Non-pigmented ciliary epithelial cell (primary cell): ENCODE results near the gene SLC43A3.
"Not testable (repeated sequence)": the region's sequence is repeated elsewhere in the genome, so short reads cannot be mapped to it uniquely, and the experiment has no call there.

Experiments used
- DNase-seq: peaks from one replicate; pipeline ENCODE4 v3.0.0-alpha.2; 2010; ENCODE audit warnings: low read depth

The SLC43A3 gene

DNA sequence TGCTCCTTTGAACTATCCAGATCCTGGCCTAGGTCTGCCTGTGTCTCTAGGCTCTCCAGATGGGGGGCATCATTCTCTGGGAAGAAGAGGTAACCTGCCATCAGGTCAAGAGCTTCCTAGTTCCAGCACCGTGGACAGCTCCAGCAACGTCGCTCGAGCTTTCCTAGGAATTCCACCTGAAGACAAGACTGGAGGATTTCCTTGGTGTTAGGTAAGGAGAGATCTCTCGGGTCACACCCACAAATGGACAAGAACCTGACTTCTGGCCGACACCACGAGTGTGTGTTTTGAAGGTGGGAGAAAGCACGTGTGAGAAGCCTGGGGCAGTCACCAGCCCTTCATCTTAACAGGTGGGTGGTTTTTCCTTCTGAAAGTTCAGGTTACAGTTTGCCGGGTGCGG lies 47.2 kb downstream of the SLC43A3 start:
- DNase-seq, result no peak

DNA sequence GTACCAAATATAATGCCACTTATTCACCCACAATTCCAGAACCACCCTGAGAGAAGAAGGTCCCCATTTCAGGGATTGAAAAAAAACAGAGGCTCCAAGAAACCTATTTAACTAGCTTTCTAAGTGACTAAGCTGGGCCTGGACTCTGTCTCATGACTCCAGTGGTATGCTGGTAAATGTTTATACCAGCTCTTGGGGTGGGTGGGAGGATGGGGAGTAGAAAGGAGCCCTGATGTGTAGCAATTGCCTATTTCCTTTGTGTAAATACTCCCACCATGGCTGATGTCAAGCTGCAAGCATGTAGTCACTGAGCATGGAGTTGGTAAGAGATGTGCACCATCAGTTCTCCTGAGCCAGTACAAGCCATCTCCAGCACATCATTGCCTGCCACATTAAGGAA lies 48.7 kb downstream of the SLC43A3 start:
- DNase-seq, result no peak

DNA sequence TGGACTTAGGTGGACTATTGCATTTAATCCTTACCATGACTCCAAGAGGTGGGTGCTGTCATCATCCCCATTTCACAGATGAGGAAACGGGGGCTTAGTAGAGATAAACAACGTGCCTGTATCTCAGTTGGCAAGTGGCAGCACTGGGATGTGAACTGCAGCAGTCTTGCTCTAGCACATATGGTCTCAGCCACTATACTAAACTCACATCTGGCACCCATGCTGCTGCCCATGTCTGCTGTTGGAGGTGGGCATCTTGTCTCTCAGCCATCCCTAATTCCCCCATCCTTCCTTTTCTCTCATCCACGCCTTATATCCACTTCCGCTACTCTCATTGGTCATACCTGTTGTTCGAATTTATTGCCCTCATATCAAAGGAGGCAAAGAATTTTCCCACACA lies 49.8 kb downstream of the SLC43A3 start:
- no peak for DNase-seq

DNA sequence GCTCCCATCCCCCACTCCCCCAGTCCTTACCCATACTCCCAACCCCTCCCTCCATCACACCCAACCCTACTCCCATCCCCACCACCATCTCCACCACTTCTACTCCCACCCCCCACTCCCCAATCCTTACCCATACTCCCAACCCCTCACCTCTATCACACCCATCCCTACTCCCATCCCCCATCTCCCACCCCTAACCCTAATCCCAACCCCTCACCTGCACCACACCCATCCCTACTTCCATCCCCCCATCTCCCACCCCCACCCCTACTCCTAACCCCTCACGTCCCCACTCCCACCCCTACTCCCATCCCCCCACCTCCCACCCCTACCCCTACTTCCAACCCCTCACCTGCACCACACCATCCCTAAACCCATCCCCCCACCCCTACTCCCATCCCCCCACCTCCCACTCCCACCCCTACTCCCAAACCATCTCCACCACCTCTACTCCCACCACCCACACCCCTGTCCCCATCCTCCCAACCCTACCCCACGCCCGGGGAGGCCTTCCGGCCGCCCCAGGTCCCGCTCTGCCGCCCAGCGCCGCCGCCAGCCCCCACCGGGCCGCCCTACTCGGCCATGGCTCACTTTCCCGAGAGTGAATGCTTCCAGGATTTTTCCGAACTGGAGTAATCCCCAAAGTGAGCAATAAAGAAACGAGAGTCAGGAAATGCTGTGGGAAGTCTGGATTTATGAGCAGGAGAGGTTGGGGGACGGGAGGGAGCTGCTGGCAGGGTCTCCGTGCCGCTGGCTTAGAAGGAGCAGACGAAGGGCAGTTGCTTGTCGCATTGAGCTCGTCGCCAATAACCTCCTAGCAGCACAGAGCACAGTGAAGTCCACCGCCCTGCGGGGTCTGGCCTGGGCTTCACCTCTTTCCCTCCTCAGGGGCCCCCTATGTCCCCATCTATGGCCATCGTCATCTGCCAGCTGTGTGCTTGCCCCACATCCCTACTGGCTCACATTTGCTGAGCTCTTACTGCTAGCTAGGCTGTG lies 50.5 kb downstream of the SLC43A3 start:
- no peak for DNase-seq

GRCh38 chr11:57375490-57375889 lies 51.4 kb downstream of the SLC43A3 start:
- DNase-seq, result no peak

DNA sequence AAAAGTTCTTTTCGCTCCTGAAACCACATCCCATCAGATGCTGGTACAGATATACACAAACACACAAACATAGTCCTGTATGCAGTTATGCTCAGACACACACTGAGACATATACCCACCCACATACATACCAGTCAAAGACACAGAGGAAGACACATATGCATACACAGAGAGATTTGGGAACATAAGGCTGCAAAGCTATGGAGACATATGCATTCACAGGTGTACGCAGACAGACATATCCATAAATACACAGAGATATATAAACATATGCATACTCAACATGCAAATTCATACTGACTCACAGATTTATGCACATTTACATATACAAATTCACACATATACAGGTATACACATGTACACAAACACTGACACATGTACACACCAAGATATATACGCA lies 52.0 kb downstream of the SLC43A3 start:
- no peak for DNase-seq

- no peak for DNase-seq
These were observed 53.8 kb downstream of the SLC43A3 start for GRCh38 chr11:57373146-57373545.

DNA sequence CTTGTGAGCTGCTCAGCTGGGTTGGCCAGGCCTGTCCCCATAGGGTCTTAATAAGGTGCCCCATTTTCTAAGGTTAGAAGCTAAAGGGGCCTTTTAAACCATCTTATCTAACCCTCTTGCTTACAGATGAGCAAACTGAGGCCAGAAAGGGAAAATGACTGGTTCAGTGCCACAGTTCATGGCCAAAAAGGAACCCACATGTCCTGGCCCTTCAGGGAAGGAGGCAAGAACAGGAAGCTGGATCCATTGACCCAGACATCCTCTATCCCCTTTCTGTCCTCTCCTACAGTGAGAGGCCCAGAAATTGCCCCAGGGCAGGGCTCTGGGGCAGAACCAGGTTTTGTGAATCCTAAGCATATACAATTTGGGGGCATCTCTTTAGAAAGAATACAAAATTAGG lies 56.0 kb downstream of the SLC43A3 start:
- no peak for DNase-seq

GRCh38 chr11:57370251-57370650 lies 56.7 kb downstream of the SLC43A3 start:
- peak; percentile 45 for DNase-seq

- DNase-seq, result no peak
These were observed 58.1 kb downstream of the SLC43A3 start for GRCh38 chr11:57368845-57369232.

DNA sequence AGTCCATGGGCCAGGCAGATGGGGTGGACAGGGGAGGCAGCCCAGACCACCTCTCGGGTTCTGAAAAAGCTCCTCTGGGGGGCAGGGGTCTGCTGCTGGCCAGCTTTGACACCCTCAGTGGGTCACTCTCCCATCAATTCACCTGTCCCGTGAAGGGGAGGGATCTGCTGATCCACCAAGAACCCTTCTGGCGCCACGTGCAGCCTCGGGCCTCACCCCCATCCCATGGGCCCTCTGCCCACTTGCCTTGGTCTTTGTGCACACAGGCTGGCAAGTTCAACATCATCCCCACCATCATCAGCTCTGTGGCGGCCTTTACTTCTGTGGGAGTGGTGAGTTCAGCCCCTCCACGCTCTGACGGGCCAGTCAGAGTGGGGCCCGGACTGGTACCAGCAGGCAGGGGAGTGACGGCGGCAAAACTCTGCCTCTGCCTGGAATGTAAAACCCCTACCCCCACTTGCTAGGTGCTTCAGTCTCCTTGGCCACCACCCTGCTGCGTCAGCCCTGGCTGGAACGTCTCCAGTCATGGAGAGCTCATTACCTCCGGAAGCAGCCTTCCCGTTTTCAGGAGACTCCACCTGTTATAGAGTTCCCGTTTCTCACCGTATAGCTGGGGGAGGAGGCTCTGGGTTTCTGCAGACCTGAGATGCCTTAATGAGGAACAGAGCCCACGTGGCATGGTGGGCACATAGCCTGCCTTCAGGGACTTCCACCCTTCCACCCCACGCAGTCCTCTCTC lies 58.6 kb downstream of the SLC43A3 start:
- DNase-seq, result no peak

GRCh38 chr11:57364851-57365660 lies 61.9 kb downstream of the SLC43A3 start:
- no peak for DNase-seq

DNA sequence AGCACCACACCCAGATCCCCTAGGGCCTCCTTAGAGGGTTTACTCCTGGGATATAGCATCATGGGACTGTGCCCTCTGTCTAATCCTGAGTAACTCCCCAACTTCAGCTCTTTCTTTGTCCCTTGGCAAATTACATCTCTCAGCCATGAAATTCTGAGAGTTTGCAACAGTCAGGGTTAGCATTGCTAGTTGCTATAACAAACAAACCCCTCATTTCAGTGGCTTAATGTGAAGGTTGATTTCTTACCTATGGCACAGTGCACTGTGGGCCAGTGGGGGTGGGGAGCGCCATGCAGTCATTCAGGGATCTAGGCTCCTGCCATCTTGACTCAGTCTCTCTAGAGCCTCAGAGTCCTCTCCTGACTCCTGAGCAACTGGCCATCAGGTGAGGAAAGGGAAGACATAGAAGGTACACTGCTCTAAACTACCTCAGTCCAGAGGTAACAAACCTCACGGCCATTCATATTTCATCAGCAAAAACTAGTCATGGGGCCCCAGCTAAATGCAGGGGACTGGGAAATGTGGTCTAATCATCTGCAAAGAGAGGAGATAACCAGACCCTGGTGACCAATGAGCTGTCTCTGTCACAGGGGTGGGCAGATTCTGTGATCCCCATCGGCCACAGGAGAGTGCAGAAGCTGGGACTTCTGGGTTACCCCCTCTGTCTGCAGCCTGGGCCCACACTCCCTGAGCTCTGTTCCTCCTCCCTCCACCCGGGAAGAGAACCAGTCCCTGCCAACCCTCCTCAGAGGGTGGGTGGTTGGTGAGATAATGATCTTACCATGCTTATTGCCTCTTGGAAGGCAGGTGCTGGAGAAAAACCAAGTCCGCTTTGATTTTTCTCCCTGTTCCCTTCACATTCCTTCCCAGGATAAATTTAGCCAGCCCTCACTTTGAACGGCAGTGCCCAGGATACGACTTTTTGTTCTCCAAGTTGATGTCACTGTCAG lies 63.5 kb downstream of the SLC43A3 start:
- DNase-seq, result no peak

DNA sequence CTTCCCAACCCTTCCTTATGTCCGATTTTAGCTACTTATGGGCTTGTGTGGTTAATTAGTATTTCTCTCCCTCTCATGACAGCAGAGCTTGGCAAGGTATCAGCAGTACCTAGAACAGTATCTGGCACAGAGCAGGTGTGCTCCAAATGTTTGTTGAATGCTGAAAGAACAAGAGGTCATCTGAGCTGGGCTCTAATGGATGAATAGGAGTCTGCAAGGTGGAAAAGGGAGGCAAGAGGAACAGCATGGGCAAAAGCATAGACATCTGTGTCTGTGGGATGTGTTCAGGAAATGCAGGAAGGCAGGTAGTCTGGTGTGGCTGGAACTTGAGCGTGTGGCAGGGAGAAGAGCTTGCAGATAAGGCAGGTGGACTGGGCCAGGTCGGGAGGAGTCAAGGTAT lies 65.0 kb downstream of the SLC43A3 start:
- DNase-seq, result no peak

- DNase-seq, result not testable (repeated sequence)
These were observed 65.5 kb downstream of the SLC43A3 start for GRCh38 chr11:57361420-57361819.

DNA sequence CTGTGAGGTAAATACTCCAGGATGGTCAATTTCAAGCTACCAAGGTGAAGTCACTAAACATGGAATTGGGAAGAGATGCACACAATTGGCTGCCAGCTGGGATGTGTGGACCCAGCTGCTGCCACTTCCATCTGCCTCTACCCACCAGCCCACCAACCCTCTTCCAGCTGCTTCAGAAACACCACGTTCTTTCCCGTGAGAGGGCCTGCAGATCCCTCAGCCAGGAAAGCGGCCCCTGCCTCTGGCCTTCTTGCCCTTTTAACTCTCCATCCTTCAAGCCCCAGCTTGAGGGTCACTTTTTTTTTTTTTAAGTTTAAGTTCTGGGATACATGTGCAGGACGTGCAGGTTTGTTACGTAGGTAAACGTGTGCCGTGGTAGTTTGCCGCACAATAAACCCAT lies 65.9 kb downstream of the SLC43A3 start:
- no peak for DNase-seq

GRCh38 chr11:57359896-57360690 lies 66.8 kb downstream of the SLC43A3 start:
- no peak for DNase-seq

DNA sequence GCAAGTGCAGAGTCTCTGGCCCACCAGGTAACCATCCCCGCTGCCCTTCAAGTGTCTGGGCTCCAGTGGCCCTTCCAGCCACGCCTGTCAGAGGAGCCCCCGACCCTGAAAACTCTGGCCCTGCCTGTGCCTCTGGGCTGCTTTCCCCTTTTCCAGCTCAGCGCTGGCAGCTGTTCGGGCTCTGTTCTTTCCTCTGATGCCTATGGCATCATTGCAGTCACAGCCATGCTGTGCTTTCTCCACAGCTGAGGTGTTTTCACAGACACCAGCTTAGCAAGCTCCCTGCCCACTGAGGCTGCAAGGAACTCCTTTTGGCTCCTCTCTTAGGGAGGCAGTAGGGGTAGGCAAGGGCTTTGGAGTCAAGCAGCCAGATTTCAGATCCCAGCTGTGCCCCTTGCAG lies 67.5 kb downstream of the SLC43A3 start:
- DNase-seq, result no peak

- DNase-seq, result no peak
These were observed 67.9 kb downstream of the SLC43A3 start for GRCh38 chr11:57358991-57359390.

DNA sequence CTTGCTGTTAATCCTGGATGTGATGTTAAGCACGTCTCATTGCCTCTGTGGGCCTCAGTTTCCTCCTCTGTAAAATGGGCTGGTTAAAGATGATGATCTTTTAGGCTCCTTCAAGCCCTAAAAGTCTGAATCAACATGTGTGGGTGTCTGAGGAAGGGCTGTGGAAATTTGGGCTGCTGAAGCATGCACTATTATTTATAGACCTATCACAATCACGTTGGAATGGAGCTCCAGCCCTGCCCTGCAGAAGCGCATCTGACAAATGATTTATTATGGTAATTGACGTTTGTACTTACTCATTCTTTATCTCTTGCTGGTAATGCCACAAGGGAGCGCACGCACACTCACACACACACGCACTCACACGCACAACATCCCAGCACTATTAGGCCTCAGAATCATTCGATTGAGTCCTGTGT lies 68.4 kb downstream of the SLC43A3 start:
- no peak for DNase-seq
